AG09309 (cell line): ENCODE results near the gene P2RX1.

Source experiments
- DNase-seq: peaks from one replicate; pipeline ENCODE4 v3.0.0-alpha.2; 2010; ENCODE audit warnings: low read depth
- H3K4me3 ChIP-seq: 2 replicates; pipeline ENCODE4 v1.5.1; 2011; ENCODE audit warnings: mild to moderate bottlenecking, low read depth, low read length, moderate library complexity; ENCODE audit not compliant: control insufficient read depth
- CTCF ChIP-seq: IDR thresholded peaks from 2 replicates; pipeline ENCODE4 v1.5.1; 2011; ENCODE audit warnings: mild to moderate bottlenecking, low read depth, low read length, inconsistent platforms; ENCODE audit not compliant: insufficient read depth, control insufficient read depth; ENCODE audit errors: missing control alignments

The P2RX1 gene

GRCh38 chr17:3915995-3916696 lies at the start of gene P2RX1:
TSS of gene P2RX1 (minus strand) at chr17:3916465. CDS start at chr17:3916225, 240 bp downstream.
- H3K4me3 ChIP-seq: no peak within 1 kb of the TSS
- no peak for TF ChIP-seq CTCF
- DNase-seq: no peak

- H3K4me3 ChIP-seq: peak overlapping the region; percentile 28
- DNase-seq: no peak
Measured at GRCh38 chr17:3965118-3965800, 49.0 kb upstream of the P2RX1 start.

GRCh38 chr17:3964203-3965117 lies 48.2 kb upstream of the P2RX1 start, which contains the start of gene ATP2A3:
TSS of gene ATP2A3 (minus strand) at chr17:3964437. CDS start at chr17:3964291, 146 bp downstream.
- no peak for DNase-seq
- TF ChIP-seq CTCF: no peak
- H3K4me3 ChIP-seq: peak within 1 kb of the TSS; percentile 28

More at GRCh38 chr17:3965118-3965800, 49.0 kb upstream of the P2RX1 start:
- no peak for TF ChIP-seq CTCF

GRCh38 chr17:3963237-3964201 lies 47.3 kb upstream of the P2RX1 start:
- DNase-seq: no peak
- TF ChIP-seq CTCF: no peak
- H3K4me3 ChIP-seq: no peak overlapping the region

GRCh38 chr17:3962965-3963236 lies 46.6 kb upstream of the P2RX1 start:
- TF ChIP-seq CTCF: no peak
- DNase-seq: no peak
- no peak overlapping the region for H3K4me3 ChIP-seq
